ENCODE data around the gene AMT. TPM values are rescaled to one million over a fixed set of nuclear protein-coding genes. Genes with fewer than 3 reads are reported as not detected.

Gene AMT
- total and polyA plus RNA-seq, 2 of the 13 experiments (the other 11 are each of a cell fraction or from before 2014, with no cell fraction given), result 35.3 to 59.0 TPM

DNA sequence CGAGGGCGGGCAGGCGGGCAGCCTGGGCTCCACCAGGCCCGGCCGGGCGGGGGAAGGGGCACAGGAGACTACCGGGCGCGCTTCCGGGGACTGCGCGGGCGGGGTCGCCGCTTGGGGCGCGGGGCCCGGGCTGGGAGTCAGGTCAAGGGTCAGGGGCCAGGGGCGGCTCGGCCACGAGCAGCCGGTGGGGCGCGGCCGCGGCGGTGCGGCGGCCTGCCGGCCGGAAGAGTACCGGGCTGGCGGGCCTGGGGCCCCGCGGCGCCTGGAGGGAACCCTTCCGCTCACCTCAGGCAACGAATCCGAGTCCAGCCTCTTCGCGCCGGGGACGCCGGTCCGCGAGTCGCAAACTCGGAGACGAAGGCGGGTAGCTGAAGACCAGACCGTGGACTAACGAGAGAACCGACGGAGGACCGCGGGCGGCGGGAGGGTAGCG, 10.7 kb downstream of the AMT start (continued):
- TF ChIP-seq, protein P1, sequence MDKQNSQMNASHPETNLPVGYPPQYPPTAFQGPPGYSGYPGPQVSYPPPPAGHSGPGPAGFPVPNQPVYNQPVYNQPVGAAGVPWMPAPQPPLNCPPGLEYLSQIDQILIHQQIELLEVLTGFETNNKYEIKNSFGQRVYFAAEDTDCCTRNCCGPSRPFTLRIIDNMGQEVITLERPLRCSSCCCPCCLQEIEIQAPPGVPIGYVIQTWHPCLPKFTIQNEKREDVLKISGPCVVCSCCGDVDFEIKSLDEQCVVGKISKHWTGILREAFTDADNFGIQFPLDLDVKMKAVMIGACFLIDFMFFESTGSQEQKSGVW (CRISPR knock-in tag; IDR thresholded peaks at IDR 0.05; ENCODE audit: borderline replicate concordance), result no peak
- TF ChIP-seq ATF7-NPFF (CRISPR knock-in tag; IDR thresholded peaks at IDR 0.05; ENCODE audit: low read depth) (peak; percentile 80; the same call in 1 of the 2 replicates), RAD21 (CRISPR knock-in tag; IDR thresholded peaks at IDR 0.05) (peak; percentile 48; the same call in 1 of the 2 replicates), ZSCAN21 (CRISPR knock-in tag; IDR thresholded peaks at IDR 0.05; ENCODE audit: borderline replicate concordance) (peak; percentile 55; the same call in 1 of the 2 replicates), MEIS2 (CRISPR knock-in tag; IDR thresholded peaks at IDR 0.05) (peak; percentile 29; the same call in 1 of the 2 replicates), ZNF768 (CRISPR knock-in tag; IDR thresholded peaks at IDR 0.05) (peak; percentile 34; the same call in 1 of the 2 replicates), NCOR1 (IDR thresholded peaks at IDR 0.05; ENCODE audit: borderline replicate concordance, low read length) (0 out of 2 replicates have a peak, but pooled peaks have one; percentile 8), YEATS4 (CRISPR knock-in tag; IDR thresholded peaks at IDR 0.05; ENCODE audit: borderline replicate concordance) (peak; percentile 84; the same call in 1 of the 2 replicates), SP1 (IDR thresholded peaks at IDR 0.05) (no peak), SP1 (CRISPR knock-in tag; IDR thresholded peaks at IDR 0.05) (no peak), RORA (CRISPR knock-in tag; IDR thresholded peaks at IDR 0.05) (0 out of 2 replicates have a peak, but pooled peaks have one; percentile 24), DMAP1 (CRISPR knock-in tag; IDR thresholded peaks at IDR 0.05) (peak; percentile 70; the same call in 1 of the 2 replicates), GABPA (IDR thresholded peaks at IDR 0.05; ENCODE audit: low read depth, low read length) (peak; percentile 29), GABPA (CRISPR knock-in tag; IDR thresholded peaks at IDR 0.05; ENCODE audit: low read depth) (no peak), PHF5A (CRISPR knock-in tag; IDR thresholded peaks at IDR 0.05; ENCODE audit: low read depth, unreplicated experiment) (no peak), ZNF234 (CRISPR knock-in tag; conservative IDR thresholded peaks at IDR 0.05) (0 out of 2 replicates have a peak, but pooled peaks have one; percentile 54), PPARG (CRISPR knock-in tag; conservative IDR thresholded peaks at IDR 0.05) (peak; percentile 29), PHF8 (CRISPR knock-in tag; IDR thresholded peaks at IDR 0.05) (peak; percentile 71)
- TF ChIP-seq, protein P2, sequence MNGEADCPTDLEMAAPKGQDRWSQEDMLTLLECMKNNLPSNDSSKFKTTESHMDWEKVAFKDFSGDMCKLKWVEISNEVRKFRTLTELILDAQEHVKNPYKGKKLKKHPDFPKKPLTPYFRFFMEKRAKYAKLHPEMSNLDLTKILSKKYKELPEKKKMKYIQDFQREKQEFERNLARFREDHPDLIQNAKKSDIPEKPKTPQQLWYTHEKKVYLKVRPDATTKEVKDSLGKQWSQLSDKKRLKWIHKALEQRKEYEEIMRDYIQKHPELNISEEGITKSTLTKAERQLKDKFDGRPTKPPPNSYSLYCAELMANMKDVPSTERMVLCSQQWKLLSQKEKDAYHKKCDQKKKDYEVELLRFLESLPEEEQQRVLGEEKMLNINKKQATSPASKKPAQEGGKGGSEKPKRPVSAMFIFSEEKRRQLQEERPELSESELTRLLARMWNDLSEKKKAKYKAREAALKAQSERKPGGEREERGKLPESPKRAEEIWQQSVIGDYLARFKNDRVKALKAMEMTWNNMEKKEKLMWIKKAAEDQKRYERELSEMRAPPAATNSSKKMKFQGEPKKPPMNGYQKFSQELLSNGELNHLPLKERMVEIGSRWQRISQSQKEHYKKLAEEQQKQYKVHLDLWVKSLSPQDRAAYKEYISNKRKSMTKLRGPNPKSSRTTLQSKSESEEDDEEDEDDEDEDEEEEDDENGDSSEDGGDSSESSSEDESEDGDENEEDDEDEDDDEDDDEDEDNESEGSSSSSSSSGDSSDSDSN (CRISPR knock-in tag; IDR thresholded peaks at IDR 0.05), result peak; percentile 80; the same call in 1 of the 2 replicates
- TF ChIP-seq, protein P3, sequence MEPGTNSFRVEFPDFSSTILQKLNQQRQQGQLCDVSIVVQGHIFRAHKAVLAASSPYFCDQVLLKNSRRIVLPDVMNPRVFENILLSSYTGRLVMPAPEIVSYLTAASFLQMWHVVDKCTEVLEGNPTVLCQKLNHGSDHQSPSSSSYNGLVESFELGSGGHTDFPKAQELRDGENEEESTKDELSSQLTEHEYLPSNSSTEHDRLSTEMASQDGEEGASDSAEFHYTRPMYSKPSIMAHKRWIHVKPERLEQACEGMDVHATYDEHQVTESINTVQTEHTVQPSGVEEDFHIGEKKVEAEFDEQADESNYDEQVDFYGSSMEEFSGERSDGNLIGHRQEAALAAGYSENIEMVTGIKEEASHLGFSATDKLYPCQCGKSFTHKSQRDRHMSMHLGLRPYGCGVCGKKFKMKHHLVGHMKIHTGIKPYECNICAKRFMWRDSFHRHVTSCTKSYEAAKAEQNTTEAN (CRISPR knock-in tag; conservative IDR thresholded peaks at IDR 0.05), result no peak; the same call in 1 of the 2 replicates
- TF ChIP-seq, protein P4, sequence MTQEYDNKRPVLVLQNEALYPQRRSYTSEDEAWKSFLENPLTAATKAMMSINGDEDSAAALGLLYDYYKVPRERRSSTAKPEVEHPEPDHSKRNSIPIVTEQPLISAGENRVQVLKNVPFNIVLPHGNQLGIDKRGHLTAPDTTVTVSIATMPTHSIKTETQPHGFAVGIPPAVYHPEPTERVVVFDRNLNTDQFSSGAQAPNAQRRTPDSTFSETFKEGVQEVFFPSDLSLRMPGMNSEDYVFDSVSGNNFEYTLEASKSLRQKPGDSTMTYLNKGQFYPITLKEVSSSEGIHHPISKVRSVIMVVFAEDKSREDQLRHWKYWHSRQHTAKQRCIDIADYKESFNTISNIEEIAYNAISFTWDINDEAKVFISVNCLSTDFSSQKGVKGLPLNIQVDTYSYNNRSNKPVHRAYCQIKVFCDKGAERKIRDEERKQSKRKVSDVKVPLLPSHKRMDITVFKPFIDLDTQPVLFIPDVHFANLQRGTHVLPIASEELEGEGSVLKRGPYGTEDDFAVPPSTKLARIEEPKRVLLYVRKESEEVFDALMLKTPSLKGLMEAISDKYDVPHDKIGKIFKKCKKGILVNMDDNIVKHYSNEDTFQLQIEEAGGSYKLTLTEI (CRISPR knock-in tag; conservative IDR thresholded peaks at IDR 0.05), result no peak
- TF ChIP-seq, protein P5, sequence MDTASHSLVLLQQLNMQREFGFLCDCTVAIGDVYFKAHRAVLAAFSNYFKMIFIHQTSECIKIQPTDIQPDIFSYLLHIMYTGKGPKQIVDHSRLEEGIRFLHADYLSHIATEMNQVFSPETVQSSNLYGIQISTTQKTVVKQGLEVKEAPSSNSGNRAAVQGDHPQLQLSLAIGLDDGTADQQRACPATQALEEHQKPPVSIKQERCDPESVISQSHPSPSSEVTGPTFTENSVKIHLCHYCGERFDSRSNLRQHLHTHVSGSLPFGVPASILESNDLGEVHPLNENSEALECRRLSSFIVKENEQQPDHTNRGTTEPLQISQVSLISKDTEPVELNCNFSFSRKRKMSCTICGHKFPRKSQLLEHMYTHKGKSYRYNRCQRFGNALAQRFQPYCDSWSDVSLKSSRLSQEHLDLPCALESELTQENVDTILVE (CRISPR knock-in tag; IDR thresholded peaks at IDR 0.05), result peak; percentile 77; the same call in 1 of the 2 replicates

All from HepG2 (cell line).